Activated naive CD4-positive, alpha-beta T cell treated with anti-CD3 and anti-CD28 coated beads, Interleukin-2, amount 50 U/mL, for 24 hours (primary cell): ENCODE results near the gene FMO1.

Experiments
- H3K27ac Mint-ChIP-seq: one replicate; pipeline ENCODE4 v1.8.0; 2021; ENCODE audit warnings: mild to moderate bottlenecking, mixed read lengths
- H3K27me3 Mint-ChIP-seq: one replicate; pipeline ENCODE4 v1.8.0; 2021; ENCODE audit warnings: mixed read lengths
- H3K36me3 Mint-ChIP-seq: one replicate; pipeline ENCODE4 v1.8.0; 2021; ENCODE audit warnings: mixed read lengths
- H3K4me1 Mint-ChIP-seq: one replicate; pipeline ENCODE4 v1.8.0; 2021; ENCODE audit warnings: mixed read lengths
- H3K4me3 Mint-ChIP-seq: one replicate; pipeline ENCODE4 v1.8.0; 2021; ENCODE audit warnings: mild to moderate bottlenecking, mixed read lengths
- H3K9me3 Mint-ChIP-seq: one replicate; pipeline ENCODE4 v1.8.0; 2021; ENCODE audit warnings: mixed read lengths

The FMO1 gene

GRCh38 chr1:171254859-171255258, 6.6 kb downstream of the FMO1 start:
- H3K27ac Mint-ChIP-seq, result no peak overlapping the region
- H3K9me3 Mint-ChIP-seq, result no peaks in the 10 kb centered on the region
- H3K4me1 Mint-ChIP-seq, result peaks cover 4% of the 10 kb centered on the region
- no peak overlapping the region for H3K4me3 Mint-ChIP-seq
- no peaks in the 10 kb centered on the region for H3K36me3 Mint-ChIP-seq
- H3K27me3 Mint-ChIP-seq, result peaks cover 35% of the 10 kb centered on the region

- peaks cover 4% of the 10 kb centered on the region for H3K4me1 Mint-ChIP-seq
- no peaks in the 10 kb centered on the region for H3K9me3 Mint-ChIP-seq
- H3K4me3 Mint-ChIP-seq, result no peak overlapping the region
- H3K27ac Mint-ChIP-seq, result no peak overlapping the region
- peaks cover 23% of the 10 kb centered on the region for H3K27me3 Mint-ChIP-seq
- no peaks in the 10 kb centered on the region for H3K36me3 Mint-ChIP-seq
These were observed 8.8 kb downstream of the FMO1 start for GRCh38 chr1:171256940-171257606.

- Mint-ChIP-seq H3K36me3 (no peaks in the 10 kb centered on the region), H3K4me1 (no peaks in the 10 kb centered on the region), H3K4me3 (no peak overlapping the region), H3K9me3 (no peaks in the 10 kb centered on the region), H3K27ac (no peak overlapping the region), H3K27me3 (peaks cover 18% of the 10 kb centered on the region)
These were observed 9.3 kb downstream of the FMO1 start for GRCh38 chr1:171257607-171258076.

GRCh38 chr1:171258429-171258828, 10.1 kb downstream of the FMO1 start:
- H3K27me3 Mint-ChIP-seq, result peaks cover 12% of the 10 kb centered on the region
- no peaks in the 10 kb centered on the region for H3K4me1 Mint-ChIP-seq
- H3K4me3 Mint-ChIP-seq, result no peak overlapping the region
- H3K9me3 Mint-ChIP-seq, result no peaks in the 10 kb centered on the region
- H3K27ac Mint-ChIP-seq, result no peak overlapping the region
- no peaks in the 10 kb centered on the region for H3K36me3 Mint-ChIP-seq

GRCh38 chr1:171258943-171259342, 10.6 kb downstream of the FMO1 start:
- no peak overlapping the region for H3K4me3 Mint-ChIP-seq
- no peaks in the 10 kb centered on the region for H3K9me3 Mint-ChIP-seq
- no peak overlapping the region for H3K27ac Mint-ChIP-seq
- H3K36me3 Mint-ChIP-seq, result no peaks in the 10 kb centered on the region
- H3K27me3 Mint-ChIP-seq, result peaks cover 11% of the 10 kb centered on the region
- H3K4me1 Mint-ChIP-seq, result no peaks in the 10 kb centered on the region

- Mint-ChIP-seq H3K27ac (no peak overlapping the region), H3K4me1 (no peaks in the 10 kb centered on the region), H3K9me3 (no peaks in the 10 kb centered on the region), H3K36me3 (no peaks in the 10 kb centered on the region), H3K4me3 (no peak overlapping the region), H3K27me3 (peaks cover 1% of the 10 kb centered on the region)
These were observed 13.0 kb downstream of the FMO1 start for GRCh38 chr1:171261336-171261735.

GRCh38 chr1:171263901-171264300, 15.6 kb downstream of the FMO1 start:
- Mint-ChIP-seq H3K9me3 (no peaks in the 10 kb centered on the region), H3K27me3 (peaks cover 1% of the 10 kb centered on the region), H3K4me1 (no peaks in the 10 kb centered on the region), H3K4me3 (no peak overlapping the region), H3K36me3 (no peaks in the 10 kb centered on the region), H3K27ac (no peak overlapping the region)

- Mint-ChIP-seq H3K9me3 (no peaks in the 10 kb centered on the region), H3K4me1 (no peaks in the 10 kb centered on the region), H3K4me3 (no peak overlapping the region), H3K36me3 (no peaks in the 10 kb centered on the region), H3K27ac (no peak overlapping the region), H3K27me3 (peaks cover 1% of the 10 kb centered on the region)
These were observed 17.4 kb downstream of the FMO1 start for GRCh38 chr1:171265686-171266085.

GRCh38 chr1:171266930-171267329, 18.6 kb downstream of the FMO1 start:
- no peak overlapping the region for H3K4me3 Mint-ChIP-seq
- H3K36me3 Mint-ChIP-seq, result no peaks in the 10 kb centered on the region
- peaks cover 3% of the 10 kb centered on the region for H3K27me3 Mint-ChIP-seq
- H3K9me3 Mint-ChIP-seq, result no peaks in the 10 kb centered on the region
- no peak overlapping the region for H3K27ac Mint-ChIP-seq
- no peaks in the 10 kb centered on the region for H3K4me1 Mint-ChIP-seq

GRCh38 chr1:171267391-171267790, 19.1 kb downstream of the FMO1 start:
- no peak overlapping the region for H3K27ac Mint-ChIP-seq
- no peaks in the 10 kb centered on the region for H3K36me3 Mint-ChIP-seq
- H3K27me3 Mint-ChIP-seq, result peaks cover 3% of the 10 kb centered on the region
- no peaks in the 10 kb centered on the region for H3K9me3 Mint-ChIP-seq
- no peaks in the 10 kb centered on the region for H3K4me1 Mint-ChIP-seq
- no peak overlapping the region for H3K4me3 Mint-ChIP-seq

GRCh38 chr1:171270806-171271205, 22.5 kb downstream of the FMO1 start:
- H3K27me3 Mint-ChIP-seq, result peaks cover 6% of the 10 kb centered on the region
- no peak overlapping the region for H3K4me3 Mint-ChIP-seq
- H3K27ac Mint-ChIP-seq, result no peak overlapping the region
- no peaks in the 10 kb centered on the region for H3K36me3 Mint-ChIP-seq
- H3K4me1 Mint-ChIP-seq, result no peaks in the 10 kb centered on the region
- H3K9me3 Mint-ChIP-seq, result no peaks in the 10 kb centered on the region

GRCh38 chr1:171277534-171277933, 29.2 kb downstream of the FMO1 start:
- Mint-ChIP-seq H3K4me3 (no peak overlapping the region), H3K27me3 (peaks cover 18% of the 10 kb centered on the region), H3K9me3 (no peaks in the 10 kb centered on the region), H3K36me3 (no peaks in the 10 kb centered on the region), H3K27ac (no peak overlapping the region), H3K4me1 (no peaks in the 10 kb centered on the region)

- H3K4me3 Mint-ChIP-seq, result no peak overlapping the region
- no peaks in the 10 kb centered on the region for H3K4me1 Mint-ChIP-seq
- H3K27ac Mint-ChIP-seq, result no peak overlapping the region
- H3K9me3 Mint-ChIP-seq, result no peaks in the 10 kb centered on the region
- H3K36me3 Mint-ChIP-seq, result no peaks in the 10 kb centered on the region
- H3K27me3 Mint-ChIP-seq, result peaks cover 17% of the 10 kb centered on the region
These were observed 30.9 kb downstream of the FMO1 start for GRCh38 chr1:171279234-171279633.

- H3K4me1 Mint-ChIP-seq, result no peaks in the 10 kb centered on the region
- no peaks in the 10 kb centered on the region for H3K9me3 Mint-ChIP-seq
- H3K27me3 Mint-ChIP-seq, result peaks cover 17% of the 10 kb centered on the region
- no peak overlapping the region for H3K27ac Mint-ChIP-seq
- no peaks in the 10 kb centered on the region for H3K36me3 Mint-ChIP-seq
- no peak overlapping the region for H3K4me3 Mint-ChIP-seq
These were observed 31.4 kb downstream of the FMO1 start for GRCh38 chr1:171279678-171280077.

- Mint-ChIP-seq H3K4me3 (no peak overlapping the region), H3K9me3 (no peaks in the 10 kb centered on the region), H3K4me1 (no peaks in the 10 kb centered on the region), H3K27me3 (peaks cover 20% of the 10 kb centered on the region), H3K27ac (no peak overlapping the region), H3K36me3 (no peaks in the 10 kb centered on the region)
These were observed 32.3 kb downstream of the FMO1 start for GRCh38 chr1:171280599-171280998.

- Mint-ChIP-seq H3K9me3 (no peaks in the 10 kb centered on the region), H3K36me3 (no peaks in the 10 kb centered on the region), H3K27me3 (peaks cover 10% of the 10 kb centered on the region), H3K4me3 (no peak overlapping the region), H3K4me1 (no peaks in the 10 kb centered on the region), H3K27ac (no peak overlapping the region)
These were observed 37.9 kb downstream of the FMO1 start for GRCh38 chr1:171286032-171286705.
